ENCODE measurements around the gene C10orf143. TPM values are rescaled to one million over a fixed set of nuclear protein-coding genes. Genes with fewer than 3 reads are reported as not detected.
A peak's percentile ranks its signal among the peaks of the same experiment; 100 is the strongest.

C10orf143 gene
- total RNA-seq, 1 donor, result 2.5 TPM

DNA sequence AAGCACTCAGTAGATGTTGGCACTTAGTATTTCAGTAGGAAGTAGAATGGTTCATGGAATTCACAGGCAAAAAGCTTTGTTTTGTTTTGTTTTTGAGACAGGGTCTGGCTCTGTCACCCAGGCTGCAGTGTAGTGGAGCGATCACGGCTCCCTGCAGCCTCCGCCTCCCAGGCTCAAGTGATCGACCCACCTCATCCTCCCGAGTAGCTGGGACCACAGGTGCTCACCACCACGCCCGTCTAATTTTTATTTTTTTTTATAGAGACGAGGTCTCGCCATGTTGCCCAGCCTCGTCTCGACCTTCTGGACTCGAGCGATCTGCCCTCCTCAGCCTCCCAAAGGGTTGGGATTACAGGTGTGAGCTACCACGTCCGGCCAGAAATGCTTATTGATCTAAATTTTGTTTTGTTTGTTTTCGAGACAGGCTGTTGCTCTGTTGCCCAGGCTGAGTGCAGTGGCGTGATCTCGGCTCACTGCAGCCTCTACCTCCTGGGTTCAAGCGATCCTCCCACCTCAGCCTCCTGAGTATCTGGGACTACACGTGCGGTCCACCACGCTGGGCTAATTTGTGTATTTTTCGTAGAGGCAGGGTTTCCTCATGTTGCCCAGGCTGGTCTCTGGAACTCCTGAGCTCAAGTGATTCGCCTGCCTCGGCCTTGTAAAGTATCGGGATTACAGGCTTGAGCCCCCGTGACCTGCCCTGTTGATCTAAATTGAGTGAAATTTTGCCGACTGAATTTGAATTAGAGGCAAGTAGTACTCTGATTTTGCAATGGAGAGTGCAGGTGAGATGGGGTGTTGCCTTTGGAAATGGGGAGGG is 27.2 kb upstream of the C10orf143 start:
- H3K4me2 ChIP-seq (ENCODE audit: insufficient read depth, low read length), result peak overlapping the region; percentile 98
- peaks cover 24% of the 10 kb centered on the region for H3K4me1 ChIP-seq (ENCODE audit: insufficient read depth, low read length)
- H4K20me1 ChIP-seq (ENCODE audit: insufficient read depth, low read length), result peaks cover 50% of the 10 kb centered on the region
- TF ChIP-seq, protein P1, sequence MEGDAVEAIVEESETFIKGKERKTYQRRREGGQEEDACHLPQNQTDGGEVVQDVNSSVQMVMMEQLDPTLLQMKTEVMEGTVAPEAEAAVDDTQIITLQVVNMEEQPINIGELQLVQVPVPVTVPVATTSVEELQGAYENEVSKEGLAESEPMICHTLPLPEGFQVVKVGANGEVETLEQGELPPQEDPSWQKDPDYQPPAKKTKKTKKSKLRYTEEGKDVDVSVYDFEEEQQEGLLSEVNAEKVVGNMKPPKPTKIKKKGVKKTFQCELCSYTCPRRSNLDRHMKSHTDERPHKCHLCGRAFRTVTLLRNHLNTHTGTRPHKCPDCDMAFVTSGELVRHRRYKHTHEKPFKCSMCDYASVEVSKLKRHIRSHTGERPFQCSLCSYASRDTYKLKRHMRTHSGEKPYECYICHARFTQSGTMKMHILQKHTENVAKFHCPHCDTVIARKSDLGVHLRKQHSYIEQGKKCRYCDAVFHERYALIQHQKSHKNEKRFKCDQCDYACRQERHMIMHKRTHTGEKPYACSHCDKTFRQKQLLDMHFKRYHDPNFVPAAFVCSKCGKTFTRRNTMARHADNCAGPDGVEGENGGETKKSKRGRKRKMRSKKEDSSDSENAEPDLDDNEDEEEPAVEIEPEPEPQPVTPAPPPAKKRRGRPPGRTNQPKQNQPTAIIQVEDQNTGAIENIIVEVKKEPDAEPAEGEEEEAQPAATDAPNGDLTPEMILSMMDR (IDR thresholded peaks at IDR 0.05; ENCODE audit: extremely low read depth, low read depth, low read length), result no peak
- H3K9me3 ChIP-seq (ENCODE audit: low read depth, low read length), result no peaks in the 10 kb centered on the region
- H3K36me3 ChIP-seq (ENCODE audit: insufficient read depth, low read length), result peaks cover 10% of the 10 kb centered on the region
- no peak for DNase-seq (ENCODE audit: insufficient read length, low spot score, missing footprints)
- H3K4me3 ChIP-seq (ENCODE audit: insufficient read depth, low read length), result peak overlapping the region; percentile 89
- H3K27ac ChIP-seq (ENCODE audit: low read depth, low read length), result peak overlapping the region; percentile 59
- H3K27me3 ChIP-seq (ENCODE audit: insufficient read depth, low read length), result no peaks in the 10 kb centered on the region
- no peak overlapping the region for H2AFZ ChIP-seq (ENCODE audit: low read length)
- H3K79me2 ChIP-seq (ENCODE audit: insufficient read depth, low read length), result peaks cover 66% of the 10 kb centered on the region

DNA sequence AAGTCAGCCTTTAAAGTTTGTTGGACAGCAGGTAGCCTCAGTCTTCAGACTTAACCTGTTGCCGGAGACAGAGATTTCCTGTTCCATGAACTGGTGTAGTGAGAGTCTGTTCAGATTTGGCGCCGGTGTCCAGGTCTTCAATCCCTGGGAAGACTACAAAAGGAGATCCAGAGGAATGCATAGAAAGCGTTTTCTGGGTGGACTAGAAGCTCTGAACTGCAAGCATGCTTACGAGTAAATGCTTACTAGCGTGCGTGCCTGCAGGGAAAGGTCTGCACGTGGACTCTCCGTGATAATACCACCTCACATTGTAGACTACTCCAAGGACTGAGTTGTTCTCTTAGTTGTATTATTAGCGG is 26.4 kb upstream of the C10orf143 start:
- Histone ChIP-seq H3K4me1 (ENCODE audit: insufficient read depth, low read length) (peaks cover 24% of the 10 kb centered on the region), H3K36me3 (ENCODE audit: insufficient read depth, low read length) (peaks cover 3% of the 10 kb centered on the region), H3K27me3 (ENCODE audit: insufficient read depth, low read length) (no peaks in the 10 kb centered on the region), H3K4me3 (ENCODE audit: insufficient read depth, low read length) (peak overlapping the region; percentile 89), H2AFZ (ENCODE audit: low read length) (peak overlapping the region; percentile 80), H3K4me2 (ENCODE audit: insufficient read depth, low read length) (peak overlapping the region; percentile 98), H3K79me2 (ENCODE audit: insufficient read depth, low read length) (peaks cover 58% of the 10 kb centered on the region), H3K27ac (ENCODE audit: low read depth, low read length) (peak overlapping the region; percentile 59), H4K20me1 (ENCODE audit: insufficient read depth, low read length) (peaks cover 42% of the 10 kb centered on the region), H3K9me3 (ENCODE audit: low read depth, low read length) (no peaks in the 10 kb centered on the region)
- TF ChIP-seq, protein P1 (IDR thresholded peaks at IDR 0.05; ENCODE audit: extremely low read depth, low read depth, low read length), result no peak
- DNase-seq (ENCODE audit: insufficient read length, low spot score, missing footprints), result peak; percentile 90

DNA sequence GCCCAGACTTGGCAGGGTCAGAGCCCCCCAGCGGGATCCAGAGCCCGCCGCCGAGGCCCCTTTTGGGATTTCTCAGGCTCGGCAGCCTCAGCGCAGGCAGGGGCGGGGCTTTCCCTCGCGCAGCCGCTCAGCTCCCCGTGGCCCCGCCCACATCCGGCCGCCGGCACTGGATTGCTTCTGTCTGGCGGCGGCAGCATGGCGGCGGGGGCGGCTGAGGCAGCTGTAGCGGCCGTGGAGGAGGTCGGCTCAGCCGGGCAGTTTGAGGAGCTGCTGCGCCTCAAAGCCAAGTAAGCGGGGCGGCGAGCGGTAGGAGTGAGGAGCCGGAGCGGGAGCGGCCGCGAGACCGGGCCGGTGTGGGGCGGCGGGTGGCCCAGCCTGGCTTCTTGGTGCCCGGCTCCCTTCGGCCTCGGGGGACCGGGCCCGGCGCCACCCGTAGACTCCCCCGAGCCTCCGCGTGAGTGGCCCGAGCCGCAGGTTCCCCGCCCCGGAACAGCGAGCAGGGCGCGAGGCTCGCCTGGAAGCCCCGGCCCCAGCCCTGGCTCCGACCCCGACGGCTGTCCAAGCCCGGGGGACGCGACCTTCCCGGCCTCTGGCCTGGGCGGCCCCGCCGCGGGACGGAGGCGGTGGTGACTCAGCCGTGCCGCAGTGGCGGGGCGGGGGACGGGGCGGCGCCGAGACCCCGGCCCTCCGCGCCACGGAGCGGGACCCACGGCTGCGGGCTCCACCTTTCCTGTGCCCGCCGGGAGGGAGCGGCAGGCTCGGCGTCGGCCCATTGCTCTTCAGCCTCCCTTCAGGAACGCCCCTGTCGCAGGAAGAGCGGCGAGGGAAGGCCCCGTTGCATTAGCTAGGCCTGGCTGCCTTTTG is 25.8 kb upstream of the C10orf143 start, which contains the start of gene GLRX3:
GLRX3 (plus strand) TSS at position 166 of the 864 bp plus-strand sequence; CDS start at position 196, 30 bp downstream.
- H3K4me1 ChIP-seq (ENCODE audit: insufficient read depth, low read length), result peaks cover 24% of the 10 kb centered on the region
- DNase-seq (ENCODE audit: insufficient read length, low spot score, missing footprints), result peak; percentile 99
- peak within 1 kb of the TSS; percentile 98 for H3K4me2 ChIP-seq (ENCODE audit: insufficient read depth, low read length)
- H3K4me3 ChIP-seq (ENCODE audit: insufficient read depth, low read length), result peak within 1 kb of the TSS; percentile 89
- H2AFZ ChIP-seq (ENCODE audit: low read length), result peak within 1 kb of the TSS; percentile 89
- H3K36me3 ChIP-seq (ENCODE audit: insufficient read depth, low read length), result no peaks in the 10 kb centered on the region
- H3K9me3 ChIP-seq (ENCODE audit: low read depth, low read length), result no peaks in the 10 kb centered on the region
- no peaks in the 10 kb centered on the region for H3K27me3 ChIP-seq (ENCODE audit: insufficient read depth, low read length)
- peak within 1 kb of the TSS; percentile 59 for H3K27ac ChIP-seq (ENCODE audit: low read depth, low read length)
- peaks cover 38% of the 10 kb centered on the region for H4K20me1 ChIP-seq (ENCODE audit: insufficient read depth, low read length)
- H3K79me2 ChIP-seq (ENCODE audit: insufficient read depth, low read length), result peaks cover 52% of the 10 kb centered on the region
- TF ChIP-seq, protein P1 (IDR thresholded peaks at IDR 0.05; ENCODE audit: extremely low read depth, low read depth, low read length), result no peak
